ENCODE data around the gene OAF.

DNA sequence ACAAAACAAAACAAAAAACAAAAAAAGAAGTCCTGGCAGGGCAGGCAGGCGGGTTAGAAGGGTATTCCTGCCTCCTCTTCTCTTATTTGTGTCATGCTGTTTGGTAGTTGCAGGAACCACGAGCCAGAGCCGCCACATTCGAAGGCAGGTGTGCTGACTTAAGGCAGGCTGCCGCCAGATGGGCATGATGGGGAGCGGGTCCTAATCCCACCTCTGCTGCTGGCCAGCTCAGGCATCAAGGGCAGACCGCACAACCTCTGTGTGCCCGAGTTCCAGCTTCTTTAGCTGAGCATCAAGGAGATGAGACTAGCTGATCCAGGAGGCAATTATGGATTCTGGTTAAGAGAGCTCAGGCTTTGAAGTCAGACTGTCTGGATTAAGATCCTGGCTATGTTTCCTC is 12.1 kb downstream of the OAF start:
- TF ChIP-seq, protein P1, sequence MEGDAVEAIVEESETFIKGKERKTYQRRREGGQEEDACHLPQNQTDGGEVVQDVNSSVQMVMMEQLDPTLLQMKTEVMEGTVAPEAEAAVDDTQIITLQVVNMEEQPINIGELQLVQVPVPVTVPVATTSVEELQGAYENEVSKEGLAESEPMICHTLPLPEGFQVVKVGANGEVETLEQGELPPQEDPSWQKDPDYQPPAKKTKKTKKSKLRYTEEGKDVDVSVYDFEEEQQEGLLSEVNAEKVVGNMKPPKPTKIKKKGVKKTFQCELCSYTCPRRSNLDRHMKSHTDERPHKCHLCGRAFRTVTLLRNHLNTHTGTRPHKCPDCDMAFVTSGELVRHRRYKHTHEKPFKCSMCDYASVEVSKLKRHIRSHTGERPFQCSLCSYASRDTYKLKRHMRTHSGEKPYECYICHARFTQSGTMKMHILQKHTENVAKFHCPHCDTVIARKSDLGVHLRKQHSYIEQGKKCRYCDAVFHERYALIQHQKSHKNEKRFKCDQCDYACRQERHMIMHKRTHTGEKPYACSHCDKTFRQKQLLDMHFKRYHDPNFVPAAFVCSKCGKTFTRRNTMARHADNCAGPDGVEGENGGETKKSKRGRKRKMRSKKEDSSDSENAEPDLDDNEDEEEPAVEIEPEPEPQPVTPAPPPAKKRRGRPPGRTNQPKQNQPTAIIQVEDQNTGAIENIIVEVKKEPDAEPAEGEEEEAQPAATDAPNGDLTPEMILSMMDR (IDR thresholded peaks at IDR 0.05): no peak
- TF ChIP-seq POLR2A (IDR thresholded peaks at IDR 0.05): no peak
